ENCODE data around the gene WIZ.
"Not testable (repeated sequence)": the region's sequence is repeated elsewhere in the genome, so short reads cannot be mapped to it uniquely, and the experiment has no call there.

The WIZ gene

DNA sequence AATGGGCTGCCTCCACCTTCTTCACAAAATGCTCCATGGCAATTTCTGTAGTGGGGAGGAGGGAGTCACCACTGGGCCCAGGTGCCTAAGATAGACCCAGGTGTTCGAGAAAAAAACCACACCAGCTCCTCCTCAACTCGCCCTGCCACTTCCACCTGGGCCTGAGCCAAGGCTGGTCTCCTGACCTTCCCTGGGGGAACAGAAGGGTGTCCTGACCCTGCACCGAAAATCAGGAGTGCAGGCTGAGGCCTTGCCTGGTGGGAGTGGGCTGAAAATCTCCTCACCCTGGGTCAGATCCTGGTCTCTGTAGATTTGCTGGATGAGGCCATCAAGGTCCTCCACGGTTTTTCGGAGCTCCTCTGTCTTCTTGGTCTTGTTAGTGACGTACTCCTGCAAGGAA is 52.5 kb downstream of the WIZ start:
- TF ChIP-seq, protein P1, sequence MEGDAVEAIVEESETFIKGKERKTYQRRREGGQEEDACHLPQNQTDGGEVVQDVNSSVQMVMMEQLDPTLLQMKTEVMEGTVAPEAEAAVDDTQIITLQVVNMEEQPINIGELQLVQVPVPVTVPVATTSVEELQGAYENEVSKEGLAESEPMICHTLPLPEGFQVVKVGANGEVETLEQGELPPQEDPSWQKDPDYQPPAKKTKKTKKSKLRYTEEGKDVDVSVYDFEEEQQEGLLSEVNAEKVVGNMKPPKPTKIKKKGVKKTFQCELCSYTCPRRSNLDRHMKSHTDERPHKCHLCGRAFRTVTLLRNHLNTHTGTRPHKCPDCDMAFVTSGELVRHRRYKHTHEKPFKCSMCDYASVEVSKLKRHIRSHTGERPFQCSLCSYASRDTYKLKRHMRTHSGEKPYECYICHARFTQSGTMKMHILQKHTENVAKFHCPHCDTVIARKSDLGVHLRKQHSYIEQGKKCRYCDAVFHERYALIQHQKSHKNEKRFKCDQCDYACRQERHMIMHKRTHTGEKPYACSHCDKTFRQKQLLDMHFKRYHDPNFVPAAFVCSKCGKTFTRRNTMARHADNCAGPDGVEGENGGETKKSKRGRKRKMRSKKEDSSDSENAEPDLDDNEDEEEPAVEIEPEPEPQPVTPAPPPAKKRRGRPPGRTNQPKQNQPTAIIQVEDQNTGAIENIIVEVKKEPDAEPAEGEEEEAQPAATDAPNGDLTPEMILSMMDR (IDR thresholded peaks at IDR 0.05; ENCODE audit: low read depth, low read length), result no peak
- Histone ChIP-seq H3K36me3 (peaks cover 87% of the 10 kb centered on the region), H3K4me3 (ENCODE audit: low read depth, low read length) (no peak overlapping the region), H3K4me1 (peaks cover 4% of the 10 kb centered on the region; the same call in 1 of the 2 replicates), H3K9me3 (no peaks in the 10 kb centered on the region), H3K27me3 (no peaks in the 10 kb centered on the region)
- DNase-seq, result no peak

DNA sequence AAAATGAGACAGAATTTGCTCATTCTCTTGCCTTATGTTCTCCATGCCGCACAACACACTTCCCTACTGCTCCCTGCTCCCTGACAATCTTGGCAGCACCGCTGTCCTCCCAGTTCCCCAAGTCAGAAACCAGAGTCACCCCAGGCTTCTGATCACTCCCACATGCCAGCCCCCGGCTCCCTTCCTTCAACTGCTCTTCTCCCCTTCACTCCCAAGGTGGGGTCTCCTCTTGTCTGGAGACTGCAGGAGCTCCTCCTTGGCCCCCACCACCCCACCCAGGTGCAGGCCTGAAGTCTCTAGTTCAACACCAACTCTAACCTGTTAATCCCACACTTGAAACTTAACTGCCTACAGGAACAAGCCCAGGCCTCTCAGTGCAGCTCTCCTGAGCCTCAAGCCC is 53.3 kb downstream of the WIZ start:
- Histone ChIP-seq H3K36me3 (peaks cover 87% of the 10 kb centered on the region), H3K27me3 (no peaks in the 10 kb centered on the region), H3K4me1 (peaks cover 4% of the 10 kb centered on the region; the same call in 1 of the 2 replicates), H3K9me3 (no peaks in the 10 kb centered on the region), H3K4me3 (ENCODE audit: low read depth, low read length) (no peak overlapping the region)
- TF ChIP-seq, protein P1 (IDR thresholded peaks at IDR 0.05; ENCODE audit: low read depth, low read length), result no peak
- no peak for DNase-seq

DNA sequence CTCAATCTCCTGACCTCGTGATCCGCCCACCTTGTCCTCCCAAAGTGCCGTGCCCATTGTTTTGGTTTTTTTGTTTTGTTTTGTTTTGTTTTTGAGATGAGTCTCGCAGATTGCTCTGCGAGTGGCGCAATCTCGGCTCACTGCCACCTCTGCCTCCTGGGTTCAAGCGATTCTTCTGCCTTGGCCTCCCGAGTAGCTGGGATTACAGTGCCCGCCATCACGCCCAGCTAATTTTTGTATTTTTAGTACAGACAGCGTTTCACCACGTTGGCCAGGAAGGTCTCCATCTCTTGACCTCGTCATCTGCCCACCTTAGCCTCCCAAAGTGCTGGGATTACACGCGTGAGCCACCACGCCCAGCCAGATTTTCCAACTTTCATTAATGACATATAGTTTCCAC is 54.5 kb downstream of the WIZ start:
- not testable (repeated sequence) for H3K9me3 ChIP-seq; H3K4me1 ChIP-seq; DNase-seq; H3K27me3 ChIP-seq; H3K4me3 ChIP-seq (ENCODE audit: low read depth, low read length)
- H3K36me3 ChIP-seq, result peaks cover 82% of the 10 kb centered on the region

DNA sequence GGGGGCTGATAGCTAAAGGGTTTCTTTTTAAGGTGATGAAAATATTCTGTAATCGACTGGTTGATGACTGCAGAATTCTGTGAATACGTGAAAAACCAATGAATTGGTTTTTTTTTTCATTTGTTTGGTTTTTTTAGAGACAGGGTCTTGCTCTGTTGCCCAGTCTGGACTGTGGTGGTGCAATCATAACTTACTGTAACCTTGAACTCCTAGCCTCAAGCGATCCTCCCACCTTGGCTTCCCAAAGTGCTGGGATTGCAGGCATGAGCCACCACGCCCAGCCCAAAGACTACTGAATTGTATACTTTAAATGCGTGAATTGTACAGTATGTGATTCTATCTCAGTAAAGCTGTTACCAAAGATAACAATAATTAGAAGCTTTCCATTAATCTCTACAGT is 55.3 kb downstream of the WIZ start:
- Histone ChIP-seq H3K4me3 (ENCODE audit: low read depth, low read length) (no peak overlapping the region), H3K9me3 (no peaks in the 10 kb centered on the region), H3K4me1 (peaks cover 3% of the 10 kb centered on the region; the same call in 1 of the 2 replicates), H3K27me3 (no peaks in the 10 kb centered on the region), H3K36me3 (peaks cover 81% of the 10 kb centered on the region)
- no peak for DNase-seq
- TF ChIP-seq, protein P1 (IDR thresholded peaks at IDR 0.05; ENCODE audit: low read depth, low read length), result no peak

GRCh38 chr19:15393963-15394362 is 55.8 kb downstream of the WIZ start:
- DNase-seq, result no peak
- no peaks in the 10 kb centered on the region for H3K4me1 ChIP-seq
- H3K27me3 ChIP-seq, result no peaks in the 10 kb centered on the region
- no peaks in the 10 kb centered on the region for H3K9me3 ChIP-seq
- H3K36me3 ChIP-seq, result peaks cover 80% of the 10 kb centered on the region
- H3K4me3 ChIP-seq (ENCODE audit: low read depth, low read length), result no peak overlapping the region
- TF ChIP-seq, protein P1 (IDR thresholded peaks at IDR 0.05; ENCODE audit: low read depth, low read length), result no peak

GRCh38 chr19:15390814-15391213 is 58.9 kb downstream of the WIZ start:
- Histone ChIP-seq H3K36me3 (peaks cover 59% of the 10 kb centered on the region), H3K4me3 (ENCODE audit: low read depth, low read length) (no peak overlapping the region), H3K9me3 (no peaks in the 10 kb centered on the region), H3K4me1 (no peaks in the 10 kb centered on the region), H3K27me3 (no peaks in the 10 kb centered on the region)
- TF ChIP-seq, protein P1 (IDR thresholded peaks at IDR 0.05; ENCODE audit: low read depth, low read length), result no peak
- no peak for DNase-seq

GRCh38 chr19:15381864-15382263 is 67.9 kb downstream of the WIZ start:
- Histone ChIP-seq H3K27me3 (no peaks in the 10 kb centered on the region), H3K9me3 (no peaks in the 10 kb centered on the region), H3K36me3 (peaks cover 6% of the 10 kb centered on the region), H3K4me3 (ENCODE audit: low read depth, low read length) (no peak overlapping the region), H3K4me1 (no peaks in the 10 kb centered on the region)
- TF ChIP-seq, protein P1 (IDR thresholded peaks at IDR 0.05; ENCODE audit: low read depth, low read length), result no peak
- no peak for DNase-seq

Measured in BE2C (cell line).